NT2/D1 (cell line): ENCODE measurements around the gene NANOS2.

Experiments used
- SUZ12 ChIP-seq: IDR thresholded peaks from 2 replicates; pipeline ENCODE4 v1.6.1; 2011; ENCODE audit not compliant: insufficient read length, insufficient read depth; ENCODE audit errors: extremely low read depth
- YY1 ChIP-seq: IDR thresholded peaks from 2 replicates; pipeline ENCODE4 v1.6.1; 2011; ENCODE audit not compliant: insufficient read length, insufficient read depth
- ZNF274 ChIP-seq: IDR thresholded peaks from 2 replicates; pipeline ENCODE4 v1.6.1; 2011; ENCODE audit warnings: mild to moderate bottlenecking, low read depth, low read length

GRCh38 chr19:45876161-45876410 lies 38.5 kb downstream of the NANOS2 start:
- no peak for TF ChIP-seq YY1
- no peak for TF ChIP-seq ZNF274
- TF ChIP-seq SUZ12, result no peak
